ENCODE measurements around the gene MALT1. TPM values are rescaled to one million over a fixed set of nuclear protein-coding genes. Genes with fewer than 3 reads are reported as not detected.
A peak's percentile ranks its signal among the peaks of the same experiment; 100 is the strongest.

The MALT1 gene, protein sequence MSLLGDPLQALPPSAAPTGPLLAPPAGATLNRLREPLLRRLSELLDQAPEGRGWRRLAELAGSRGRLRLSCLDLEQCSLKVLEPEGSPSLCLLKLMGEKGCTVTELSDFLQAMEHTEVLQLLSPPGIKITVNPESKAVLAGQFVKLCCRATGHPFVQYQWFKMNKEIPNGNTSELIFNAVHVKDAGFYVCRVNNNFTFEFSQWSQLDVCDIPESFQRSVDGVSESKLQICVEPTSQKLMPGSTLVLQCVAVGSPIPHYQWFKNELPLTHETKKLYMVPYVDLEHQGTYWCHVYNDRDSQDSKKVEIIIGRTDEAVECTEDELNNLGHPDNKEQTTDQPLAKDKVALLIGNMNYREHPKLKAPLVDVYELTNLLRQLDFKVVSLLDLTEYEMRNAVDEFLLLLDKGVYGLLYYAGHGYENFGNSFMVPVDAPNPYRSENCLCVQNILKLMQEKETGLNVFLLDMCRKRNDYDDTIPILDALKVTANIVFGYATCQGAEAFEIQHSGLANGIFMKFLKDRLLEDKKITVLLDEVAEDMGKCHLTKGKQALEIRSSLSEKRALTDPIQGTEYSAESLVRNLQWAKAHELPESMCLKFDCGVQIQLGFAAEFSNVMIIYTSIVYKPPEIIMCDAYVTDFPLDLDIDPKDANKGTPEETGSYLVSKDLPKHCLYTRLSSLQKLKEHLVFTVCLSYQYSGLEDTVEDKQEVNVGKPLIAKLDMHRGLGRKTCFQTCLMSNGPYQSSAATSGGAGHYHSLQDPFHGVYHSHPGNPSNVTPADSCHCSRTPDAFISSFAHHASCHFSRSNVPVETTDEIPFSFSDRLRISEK
- total RNA-seq: 10 to 100 TPM; 57.8 to 67.5 TPM

DNA sequence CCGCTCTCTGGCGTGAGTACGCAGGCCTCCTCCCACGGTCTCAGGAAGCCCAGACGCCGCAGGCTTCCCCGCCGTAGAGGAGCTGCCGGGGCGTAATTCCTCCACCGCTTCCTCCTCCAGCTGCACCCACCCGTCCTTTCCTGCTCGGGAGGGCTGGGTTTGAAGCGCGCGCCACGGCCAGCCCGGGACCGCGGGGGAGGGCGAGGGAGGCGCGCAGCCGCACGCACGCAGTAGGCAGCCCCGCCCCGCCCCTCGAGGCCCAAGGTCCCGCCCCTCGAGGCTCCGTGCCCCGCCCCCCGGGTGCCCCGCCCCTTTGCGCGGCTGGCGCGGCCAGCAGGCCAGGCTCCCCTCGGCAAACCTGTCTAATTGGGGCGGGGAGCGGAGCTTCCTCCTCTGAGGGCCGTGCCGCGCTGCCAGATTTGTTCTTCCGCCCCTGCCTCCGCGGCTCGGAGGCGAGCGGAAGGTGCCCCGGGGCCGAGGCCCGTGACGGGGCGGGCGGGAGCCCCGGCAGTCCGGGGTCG, at the start of gene MALT1:
MALT1 (plus strand) TSS at position 355 of the 521 bp plus-strand sequence. CDS start 179 bp downstream, outside the sequence.
- Mint-ChIP-seq H3K4me3 (peak within 1 kb of the TSS; percentile 93), H3K27me3 (no peaks in the 10 kb centered on the region), H3K4me1 (ENCODE audit: low read depth) (peaks cover 60% of the 10 kb centered on the region), H3K9me3 (no peaks in the 10 kb centered on the region), H3K36me3 (ENCODE audit: low read depth) (peaks cover 17% of the 10 kb centered on the region), H3K27ac (peak within 1 kb of the TSS; percentile 95)
- peak; percentile 92 for ATAC-seq
- peak; percentile 94 for DNase-seq
- intact Hi-C loops (cut with micrococcal nuclease): loop anchor here (5.0 to 10.0 kb wide), 2 partner anchors 54 to 94 kb away; no protein-coding TSS in a partner anchor
- ChIA-PET CTCF (interaction anchor here (0.8 to 4.4 kb wide), 12 partner anchors 11 to 170 kb away, joined by 3 to 32 read pairs (median 5); no protein-coding TSS in a partner anchor), POLR2A (interaction anchor here (0.7 to 4.6 kb wide), 20 partner anchors 11 to 145 kb away, joined by 3 to 37 read pairs (median 5); no protein-coding TSS in a partner anchor)
- no peak for TF ChIP-seq CTCF (IDR thresholded peaks at IDR 0.05)

DNA sequence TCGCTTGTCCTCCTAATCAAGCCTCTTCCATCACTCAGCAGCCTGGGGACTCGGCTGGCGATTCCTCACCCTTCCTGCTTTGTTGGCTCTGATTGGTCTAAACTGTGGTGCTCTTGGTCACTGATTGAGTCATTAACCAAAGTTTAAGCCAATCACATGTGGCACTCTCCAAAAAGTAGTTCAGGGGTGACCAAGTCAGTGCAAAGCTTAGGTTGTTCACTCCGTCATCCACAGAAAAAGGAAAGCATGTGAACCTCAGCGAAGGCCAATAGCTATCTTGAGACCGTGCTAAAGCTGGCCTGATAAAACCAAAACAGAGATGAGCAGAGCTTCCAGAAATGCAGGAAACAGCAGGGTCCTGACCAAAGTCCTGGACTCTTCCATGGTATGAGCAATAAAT, 47.3 kb upstream of the MALT1 start:
- H3K36me3 Mint-ChIP-seq (ENCODE audit: low read depth): no peaks in the 10 kb centered on the region

GRCh38 chr18:58625839-58626238, 45.4 kb upstream of the MALT1 start:
- intact Hi-C loops (cut with micrococcal nuclease): no loop called here
- Mint-ChIP-seq H3K9me3 (no peaks in the 10 kb centered on the region), H3K4me3 (no peak overlapping the region), H3K27me3 (no peaks in the 10 kb centered on the region), H3K36me3 (ENCODE audit: low read depth) (no peaks in the 10 kb centered on the region), H3K4me1 (ENCODE audit: low read depth) (peaks cover 31% of the 10 kb centered on the region), H3K27ac (no peak overlapping the region)
- DNase-seq (no peak), ATAC-seq (no peak)
- ChIA-PET CTCF (interaction anchor here (0.9 kb wide), 1 partner anchor 138 kb away, joined by 3 read pairs; no protein-coding TSS in a partner anchor), POLR2A (interaction anchor here (0.7 to 0.9 kb wide), 2 partner anchors 82 to 723 kb away, joined by 3 read pairs; no protein-coding TSS in a partner anchor)
- no peak for TF ChIP-seq CTCF (IDR thresholded peaks at IDR 0.05)

More for the DNA sequence above, 47.3 kb upstream of the MALT1 start:
- CTCF ChIA-PET: no interaction called here
- TF ChIP-seq CTCF (IDR thresholded peaks at IDR 0.05): no peak
- POLR2A ChIA-PET: no interaction called here
- ATAC-seq: no peak
- intact Hi-C loops (cut with micrococcal nuclease): no loop called here
- no peak overlapping the region for H3K4me3 Mint-ChIP-seq
- DNase-seq: no peak
- no peak overlapping the region for H3K27ac Mint-ChIP-seq
- H3K27me3 Mint-ChIP-seq: no peaks in the 10 kb centered on the region
- no peaks in the 10 kb centered on the region for H3K9me3 Mint-ChIP-seq
- H3K4me1 Mint-ChIP-seq (ENCODE audit: low read depth): peaks cover 19% of the 10 kb centered on the region

- H3K27ac Mint-ChIP-seq: no peak overlapping the region
- H3K4me3 Mint-ChIP-seq: no peak overlapping the region
- CTCF ChIA-PET: interaction anchor here (1.2 to 1.3 kb wide), 2 partner anchors 17 to 134 kb away, joined by 3 read pairs; no protein-coding TSS in a partner anchor
- DNase-seq (no peak), ATAC-seq (no peak)
- no peaks in the 10 kb centered on the region for H3K27me3 Mint-ChIP-seq
- intact Hi-C loops (cut with micrococcal nuclease): no loop called here
- H3K9me3 Mint-ChIP-seq: no peaks in the 10 kb centered on the region
- POLR2A ChIA-PET: no interaction called here
- no peak for TF ChIP-seq CTCF (IDR thresholded peaks at IDR 0.05)
- no peaks in the 10 kb centered on the region for H3K36me3 Mint-ChIP-seq (ENCODE audit: low read depth)
- H3K4me1 Mint-ChIP-seq (ENCODE audit: low read depth): peaks cover 38% of the 10 kb centered on the region
Observed at GRCh38 chr18:58630071-58630470, 41.2 kb upstream of the MALT1 start.

Data from activated CD8-positive, alpha-beta T cell treated with anti-CD3 and anti-CD28 coated beads for 36 hours (primary cell).